ENCODE results near the gene HOXD10.

HOXD10 gene

DNA sequence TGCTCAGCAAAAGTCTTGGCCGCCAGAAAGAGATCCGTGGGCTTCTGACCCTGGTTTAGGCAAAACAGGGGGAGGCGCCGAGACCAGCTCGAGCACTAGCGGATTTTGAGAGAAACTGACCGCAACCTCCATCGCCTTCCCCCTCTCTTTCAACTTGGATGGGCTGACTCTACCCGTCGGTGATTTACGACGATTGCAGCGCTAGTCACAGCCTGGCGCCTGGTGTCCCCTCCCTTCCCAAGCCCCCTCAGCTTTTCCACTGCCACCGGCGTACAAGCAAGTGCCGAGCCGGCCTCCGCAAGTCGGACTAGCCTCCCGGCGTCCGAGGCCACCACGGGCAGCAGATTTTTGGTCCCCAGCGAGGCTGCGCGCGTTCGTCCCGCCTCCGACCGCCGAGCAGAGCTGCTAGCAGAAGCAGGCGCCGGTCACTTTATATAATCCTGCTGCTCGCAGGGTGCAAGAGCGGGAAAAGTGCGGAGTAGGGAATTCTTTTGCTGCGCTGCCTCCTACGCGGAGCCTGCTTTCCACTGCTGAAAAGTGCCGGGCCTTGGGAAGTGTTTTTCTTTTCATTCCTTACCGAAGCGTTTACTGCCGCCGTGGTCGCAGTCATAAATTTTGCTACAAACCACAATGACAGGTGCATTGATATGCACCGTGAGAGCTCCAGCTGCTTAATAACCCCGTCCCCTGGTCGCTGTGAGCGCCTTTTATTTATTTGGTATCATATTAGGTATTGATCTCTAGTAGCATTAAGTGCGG, 48.2 kb downstream of the HOXD10 start:
- no peak for DNase-seq (ENCODE audit: low read depth in 2 of 2)

GRCh38 chr2:176165370-176166050, 48.9 kb downstream of the HOXD10 start:
- DNase-seq (ENCODE audit: low read depth in 2 of 2) = no peak

GRCh38 chr2:176166272-176166671, 49.7 kb downstream of the HOXD10 start:
- DNase-seq (ENCODE audit: low read depth in 2 of 2) = no peak

- no peak for DNase-seq (ENCODE audit: low read depth in 2 of 2)
Measured at GRCh38 chr2:176167398-176167797, 50.8 kb downstream of the HOXD10 start.

GRCh38 chr2:176169181-176169580, 52.6 kb downstream of the HOXD10 start:
- DNase-seq (ENCODE audit: low read depth in 2 of 2) = no peak

Data from stimulated activated CD8-positive, alpha-beta memory T cell treated with anti-CD3 and anti-CD28 coated beads, Interleukin-7, amount 100 ng/mL, for 1 hour (primary cell).